Esophagus squamous epithelium (tissue), 5 donors: ENCODE data around the gene KCNJ1. TPM values are rescaled to one million over a fixed set of nuclear protein-coding genes. Genes with fewer than 3 reads are reported as not detected.
A peak's percentile ranks its signal among the peaks of the same experiment; 100 is the strongest.

ENCODE experiments used
- DNase-seq: peaks from one replicate; lab custom pipeline; 2025; lab: John Stamatoyannopoulos, UW
- H3K27ac ChIP-seq, 4 donors: fragments of 200-600 bp; sonication (generic); one replicate each; pipeline ENCODE4 v1.5.1; 2016 to 2019; ENCODE audit warnings: mild to moderate bottlenecking in 1 of 4
- H3K27me3 ChIP-seq, 4 donors: fragments of 200-600 bp; sonication (generic); 1 replicate in 3 of 4; 2 replicates in 1 of 4; pipeline versions ENCODE4 v1.5.1 to v1.6.0; 2017 to 2021; ENCODE audit warnings: antibody characterized with exemption in 1 of 4
- H3K36me3 ChIP-seq, 3 donors: fragments of 200-600 bp; sonication (generic); one replicate each; pipeline ENCODE4 v1.5.1; 2016 to 2019
- H3K4me1 ChIP-seq, 3 donors: fragments of 200-600 bp; sonication (generic); one replicate each; pipeline ENCODE4 v1.5.1; 2017 to 2019
- H3K4me3 ChIP-seq, 4 donors: fragments of 200-600 bp; sonication (generic); 1 replicate in 3 of 4; 2 replicates in 1 of 4; pipeline ENCODE4 v1.5.1; 2016 to 2019; ENCODE audit warnings: mild to moderate bottlenecking in 2 of 4, moderate library complexity in 1 of 4
- H3K9me3 ChIP-seq, 3 donors: fragments of 200-600 bp; sonication (generic); one replicate each; pipeline ENCODE4 v1.5.1; 2016 to 2019
- POLR2A ChIP-seq, 4 donors: fragments of 450-650 bp; IDR thresholded peaks; one replicate each; pipeline ENCODE4 v1.6.1; 2017; ENCODE audit warnings: antibody characterized with exemption in 4 of 4, mild to moderate bottlenecking in 4 of 4, moderate library complexity in 3 of 4
- whole genome bisulfite sequencing, 2 donors: methylation state at CpG; one replicate each; pipeline ENCODE4 v1.1.5; 2018; 5-methylcytosine and 5-hydroxymethylcytosine counted together
- intact Hi-C: fragments of 100-400 bp; cut with DNase I; formaldehyde crosslinking; loops from one replicate; pipeline ENCODE4 v1.15.0; 2022
- total RNA-seq, 4 donors: library from RNA; depleted of rRNA; stranded (reverse); fragments of >200 nt; gene quantifications; one replicate each; pipeline ENCODE4 v1.1.0, GENCODE V29; 2016
- TF ChIP-seq, protein P1 (sequence below), 6 experiments: fragments of 450-650 bp in 4 of 6; fragments of 200-600 bp in 2 of 6; sonication (generic) in 2 of 6; IDR thresholded peaks; one replicate each; pipeline ENCODE4 v1.5.1; 2016 to 2019; ENCODE audit warnings: antibody characterized with exemption in 6 of 6, mild to moderate bottlenecking in 4 of 6, moderate library complexity in 4 of 6
- donor health status: DM: yes; HTN: yes; CAD: no.

The KCNJ1 gene
- total RNA-seq, 4 donors from 2014 or later: under 0.01 to 1.3 TPM; not detected in 2

DNA sequence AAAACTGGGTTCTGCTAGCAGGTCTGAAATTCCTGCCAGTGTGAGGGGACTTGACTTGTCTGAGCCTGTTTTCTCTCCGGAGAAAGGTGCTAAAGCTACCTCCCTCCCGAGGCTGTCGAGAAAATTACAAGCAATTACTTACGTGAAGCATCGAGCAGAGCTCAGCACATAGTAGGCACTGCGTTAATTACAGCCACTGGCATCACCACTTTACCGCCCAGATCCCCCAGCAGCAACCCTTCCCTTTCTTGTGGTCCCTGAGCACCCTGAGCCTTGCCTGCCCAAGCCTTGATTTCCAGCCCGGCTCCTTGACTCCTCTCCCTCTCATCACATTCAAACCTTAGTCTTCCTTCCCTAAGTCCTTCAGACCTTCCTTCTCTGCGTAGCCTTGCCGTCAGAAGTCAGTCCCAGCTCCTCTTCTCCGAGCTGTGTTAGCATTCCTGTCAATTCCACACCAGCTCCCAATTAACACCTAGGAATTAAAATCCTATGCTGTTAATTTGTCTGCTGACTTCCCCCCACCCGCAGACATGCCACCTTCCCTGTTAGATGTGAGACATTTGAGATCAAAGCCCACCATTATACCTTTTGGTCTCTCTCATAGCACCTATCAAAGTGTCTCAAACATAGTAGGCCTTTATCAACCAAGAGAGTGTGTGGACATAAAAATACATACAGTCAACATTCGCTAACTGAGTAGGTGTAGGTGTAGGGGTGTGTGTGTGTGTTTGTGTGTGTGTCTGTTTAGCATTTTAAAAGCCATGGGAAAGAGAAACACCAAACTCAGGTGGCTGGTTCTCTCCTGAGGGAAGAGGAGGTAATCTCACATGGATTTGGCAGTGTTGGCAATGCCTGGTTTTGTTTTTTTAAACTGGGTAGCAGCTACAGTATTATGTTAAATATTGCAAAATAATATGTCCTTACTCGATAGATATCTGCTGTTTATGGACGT is 21.2 kb upstream of the KCNJ1 start:
- H3K27me3 ChIP-seq: peaks cover 0 to 43% (median 0%) of the 10 kb centered on the region in 4 donors
- no peaks in the 10 kb centered on the region for H3K9me3 ChIP-seq
- H3K4me1 ChIP-seq: peaks cover 14 to 64% (median 23%) of the 10 kb centered on the region in 3 donors
- no peak for DNase-seq
- 51 to 62% methylated on average over 15 of the region's 15 CpGs for WGBS, 2 donors
- H3K27ac ChIP-seq: peak overlapping the region in 1 of 4 donors; percentile 30
- no peaks in the 10 kb centered on the region for H3K36me3 ChIP-seq
- no peak for TF ChIP-seq POLR2A (IDR thresholded peaks at IDR 0.05)
- TF ChIP-seq, protein P1, sequence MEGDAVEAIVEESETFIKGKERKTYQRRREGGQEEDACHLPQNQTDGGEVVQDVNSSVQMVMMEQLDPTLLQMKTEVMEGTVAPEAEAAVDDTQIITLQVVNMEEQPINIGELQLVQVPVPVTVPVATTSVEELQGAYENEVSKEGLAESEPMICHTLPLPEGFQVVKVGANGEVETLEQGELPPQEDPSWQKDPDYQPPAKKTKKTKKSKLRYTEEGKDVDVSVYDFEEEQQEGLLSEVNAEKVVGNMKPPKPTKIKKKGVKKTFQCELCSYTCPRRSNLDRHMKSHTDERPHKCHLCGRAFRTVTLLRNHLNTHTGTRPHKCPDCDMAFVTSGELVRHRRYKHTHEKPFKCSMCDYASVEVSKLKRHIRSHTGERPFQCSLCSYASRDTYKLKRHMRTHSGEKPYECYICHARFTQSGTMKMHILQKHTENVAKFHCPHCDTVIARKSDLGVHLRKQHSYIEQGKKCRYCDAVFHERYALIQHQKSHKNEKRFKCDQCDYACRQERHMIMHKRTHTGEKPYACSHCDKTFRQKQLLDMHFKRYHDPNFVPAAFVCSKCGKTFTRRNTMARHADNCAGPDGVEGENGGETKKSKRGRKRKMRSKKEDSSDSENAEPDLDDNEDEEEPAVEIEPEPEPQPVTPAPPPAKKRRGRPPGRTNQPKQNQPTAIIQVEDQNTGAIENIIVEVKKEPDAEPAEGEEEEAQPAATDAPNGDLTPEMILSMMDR (IDR thresholded peaks at IDR 0.05): peak in 1 of 6 experiments; percentile 40
- no peak overlapping the region for H3K4me3 ChIP-seq
- intact Hi-C loops: loop anchor here (5.0 kb wide), 1 partner anchor 64 kb away; no protein-coding TSS in a partner anchor

DNA sequence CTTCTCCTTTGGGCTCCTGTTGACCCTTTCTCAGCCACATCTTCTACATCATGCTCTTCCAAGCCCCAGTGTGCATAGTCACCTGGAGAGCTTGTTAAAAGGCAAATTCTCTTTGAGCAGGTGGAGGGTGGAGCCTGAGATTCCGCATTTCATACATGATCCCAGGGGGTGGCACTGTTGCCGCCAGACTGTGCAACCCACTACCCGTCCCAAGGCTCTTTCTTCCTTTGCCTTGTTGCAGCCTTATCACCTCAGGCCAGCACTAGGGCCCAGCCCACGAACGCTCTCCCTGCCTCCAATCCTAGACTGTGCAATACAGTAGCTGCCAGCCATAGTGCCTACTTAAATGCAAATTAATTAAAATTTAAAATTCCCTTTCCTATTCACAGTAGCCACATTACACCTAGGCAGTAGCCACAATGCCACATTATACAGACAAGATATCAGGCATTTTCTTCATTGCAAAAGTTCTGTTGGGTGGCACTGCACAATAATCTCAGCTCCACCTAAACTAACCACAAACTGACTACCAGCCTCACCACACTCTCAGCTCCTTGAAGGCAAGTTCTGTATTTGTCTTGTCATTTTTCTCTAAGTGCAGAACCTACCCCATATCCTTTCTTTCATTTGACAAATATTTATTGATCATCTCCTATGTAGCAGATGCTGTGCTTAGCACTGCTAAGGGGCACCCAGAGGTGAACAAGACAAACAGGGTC is 19.5 kb upstream of the KCNJ1 start:
- H3K4me3 ChIP-seq: no peak overlapping the region
- intact Hi-C loops: loop anchor here (5.0 kb wide), 1 partner anchor 66 kb away; no protein-coding TSS in a partner anchor
- H3K27ac ChIP-seq: no peak overlapping the region
- TF ChIP-seq POLR2A (IDR thresholded peaks at IDR 0.05): no peak
- TF ChIP-seq, protein P1 (IDR thresholded peaks at IDR 0.05): peak in 1 of 6 experiments; percentile 26
- H3K36me3 ChIP-seq: no peaks in the 10 kb centered on the region
- 26 to 44% methylated on average over 5 of the region's 5 CpGs for WGBS, 2 donors
- no peaks in the 10 kb centered on the region for H3K9me3 ChIP-seq
- DNase-seq: no peak
- peaks cover 0 to 42% (median 0%) of the 10 kb centered on the region in 4 donors for H3K27me3 ChIP-seq
- H3K4me1 ChIP-seq: peaks cover 13 to 46% (median 21%) of the 10 kb centered on the region in 3 donors

DNA sequence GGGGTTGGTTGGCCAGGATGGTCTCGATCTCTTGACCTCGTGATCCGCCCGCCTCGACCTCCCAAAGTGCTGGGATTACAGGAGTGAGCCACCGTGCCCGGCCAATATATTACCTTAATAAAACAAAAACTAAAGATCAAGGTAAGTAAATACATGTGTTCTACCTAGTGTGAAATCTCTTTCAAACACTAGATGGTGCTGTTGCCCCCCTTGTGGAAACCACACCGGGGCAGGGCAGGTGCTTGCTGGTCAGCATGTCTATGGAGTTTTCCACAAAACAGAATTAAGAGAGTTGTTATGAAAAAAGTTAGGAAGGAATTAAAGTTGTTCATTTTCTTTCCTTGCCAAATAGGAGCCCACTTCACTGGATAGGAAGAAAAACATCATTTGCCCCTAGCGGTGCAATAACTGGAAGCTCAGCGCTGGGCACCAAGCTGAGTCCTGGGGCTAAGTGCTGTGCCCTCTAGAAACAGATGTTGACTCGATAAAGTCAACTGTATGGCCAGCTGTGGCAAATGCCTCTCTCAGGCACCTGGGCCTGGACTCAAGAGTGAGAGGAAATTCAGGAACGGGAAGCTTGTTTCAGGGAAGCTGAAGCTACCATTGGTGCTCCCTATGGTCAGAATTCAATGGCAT is 17.7 kb upstream of the KCNJ1 start:
- intact Hi-C loops: loop anchor here (5.0 kb wide), 1 partner anchor 67 kb away; no protein-coding TSS in a partner anchor
- Histone ChIP-seq H3K4me1 (peaks cover 0 to 29% (median 6%) of the 10 kb centered on the region in 3 donors), H3K27ac (no peak overlapping the region), H3K36me3 (no peaks in the 10 kb centered on the region), H3K4me3 (no peak overlapping the region), H3K9me3 (no peaks in the 10 kb centered on the region), H3K27me3 (peaks cover 0 to 37% (median 0%) of the 10 kb centered on the region in 4 donors)
- DNase-seq: no peak
- WGBS, 2 donors: 22 to 28% methylated on average over 10 to 12 of the region's 12 CpGs
- TF ChIP-seq, protein P1 (IDR thresholded peaks at IDR 0.05): peak; percentile 75 to 91 (median 84)
- no peak for TF ChIP-seq POLR2A (IDR thresholded peaks at IDR 0.05)

DNA sequence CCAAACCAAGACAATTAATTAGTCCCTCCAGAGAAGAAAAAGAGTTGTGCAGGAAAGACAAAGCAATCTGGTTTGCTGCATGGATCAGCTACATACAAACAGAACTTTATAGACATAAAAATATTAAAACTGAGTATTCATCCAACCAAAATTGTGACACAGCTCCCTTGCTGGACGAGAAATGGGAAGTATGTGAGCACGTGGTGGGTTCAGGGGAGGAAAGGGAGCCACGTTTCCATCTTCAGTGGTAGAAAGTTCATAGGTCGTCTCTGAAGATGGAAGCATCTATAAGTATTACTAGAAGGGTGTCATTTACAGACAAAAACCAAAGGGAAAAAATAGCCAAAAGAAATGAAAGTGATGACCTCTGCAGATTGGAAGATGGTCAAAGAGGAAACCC is 17.0 kb upstream of the KCNJ1 start:
- Histone ChIP-seq H3K36me3 (no peaks in the 10 kb centered on the region), H3K4me1 (peaks cover 0 to 23% (median 5%) of the 10 kb centered on the region in 3 donors), H3K9me3 (no peaks in the 10 kb centered on the region), H3K27me3 (peaks cover 0 to 32% (median 0%) of the 10 kb centered on the region in 4 donors), H3K4me3 (no peak overlapping the region), H3K27ac (no peak overlapping the region)
- 36 to 47% methylated on average over 4 of the region's 4 CpGs for WGBS, 2 donors
- intact Hi-C loops: no loop called here
- TF ChIP-seq, protein P1 (IDR thresholded peaks at IDR 0.05): no peak
- no peak for TF ChIP-seq POLR2A (IDR thresholded peaks at IDR 0.05)
- no peak for DNase-seq
